ENCODE results near the gene POSTN. TPM values are rescaled to one million over a fixed set of nuclear protein-coding genes. Genes with fewer than 3 reads are reported as not detected.

POSTN gene
- total RNA-seq (10 to 100 TPM; 17.5 to 23.0 TPM), polyA plus RNA-seq (ENCODE audit: insufficient read depth, low read depth, low replicate concordance) (10.0 TPM)
- long read RNA-seq, donor 1, transcript POSTN-209 (21 exons, 3,214 nt): major isoform, 12 of 69 reads
- long read RNA-seq, donor 1, transcript POSTN-204 (22 exons, 3,210 nt): minor isoform, 9 of 69 reads
- long read RNA-seq, donor 1, transcript POSTN-202 (22 exons, 3,196 nt): minor isoform, 5 of 69 reads
- long read RNA-seq, donor 1, transcript POSTN-203 (23 exons, 3,373 nt): minor isoform, 5 of 69 reads
- long read RNA-seq, donor 1, partial matches to known transcripts: 21 of 69 reads
- long read RNA-seq, donor 1, other reads (novel, unspliced or antisense): 6 of 69 reads
- long read RNA-seq, donor 2, transcript POSTN-204 (22 exons, 3,210 nt): minor isoform, 8 of 41 reads
- long read RNA-seq, donor 2, transcript POSTN-209 (21 exons, 3,214 nt): minor isoform, 6 of 41 reads
- long read RNA-seq, donor 2, transcript POSTN-203 (23 exons, 3,373 nt): major isoform, 9 of 41 reads
- long read RNA-seq, donor 2, partial matches to known transcripts: 6 of 41 reads
- long read RNA-seq, donor 2, other reads (novel, unspliced or antisense): 0 of 41 reads

GRCh38 chr13:37598597-37598996 is at the start of gene POSTN:
TSS of gene POSTN (minus strand) at chr13:37598768. CDS start at chr13:37598726, 42 bp downstream.
- Histone ChIP-seq H3K4me1 (no peaks in the 10 kb centered on the region), H3K4me3 (no peak within 1 kb of the TSS), H3K9me3 (no peaks in the 10 kb centered on the region), H3K36me3 (ENCODE audit: low read depth, missing control alignments) (no peaks in the 10 kb centered on the region), H3K27ac (no peak within 1 kb of the TSS), H3K27me3 (no peaks in the 10 kb centered on the region)
- no peak for TF ChIP-seq CTCF (IDR thresholded peaks at IDR 0.05)
- TF ChIP-seq POLR2A (IDR thresholded peaks at IDR 0.05): no peak
- WGBS, 2 donors: 37 to 44% methylated on average over 6 of the region's 6 CpGs
- intact Hi-C loops (cut with DNase I; ENCODE audit: low total_unique reads): no loop called here
- DNase-seq: no peak

GRCh38 chr13:37647031-37647650 is 48.6 kb upstream of the POSTN start:
- Histone ChIP-seq H3K27ac (no peak overlapping the region), H3K9me3 (no peaks in the 10 kb centered on the region), H3K36me3 (ENCODE audit: low read depth, missing control alignments) (no peaks in the 10 kb centered on the region), H3K27me3 (no peaks in the 10 kb centered on the region), H3K4me3 (no peak overlapping the region), H3K4me1 (no peaks in the 10 kb centered on the region)
- TF ChIP-seq CTCF (IDR thresholded peaks at IDR 0.05): no peak
- no peak for TF ChIP-seq POLR2A (IDR thresholded peaks at IDR 0.05)
- 68 to 75% methylated on average over 5 of the region's 5 CpGs for WGBS, 2 donors
- no peak for DNase-seq
- intact Hi-C loops (cut with DNase I; ENCODE audit: low total_unique reads): no loop called here

GRCh38 chr13:37646531-37646930 is 48.0 kb upstream of the POSTN start:
- no peaks in the 10 kb centered on the region for H3K27me3 ChIP-seq
- no peak overlapping the region for H3K27ac ChIP-seq
- H3K36me3 ChIP-seq (ENCODE audit: low read depth, missing control alignments): no peaks in the 10 kb centered on the region
- no peak overlapping the region for H3K4me3 ChIP-seq
- WGBS, 2 donors: 55 to 73% methylated on average over 3 of the region's 3 CpGs
- no peak for DNase-seq
- no peaks in the 10 kb centered on the region for H3K4me1 ChIP-seq
- TF ChIP-seq POLR2A (IDR thresholded peaks at IDR 0.05) (no peak), CTCF (IDR thresholded peaks at IDR 0.05) (no peak)
- intact Hi-C loops (cut with DNase I; ENCODE audit: low total_unique reads): no loop called here
- no peaks in the 10 kb centered on the region for H3K9me3 ChIP-seq

- TF ChIP-seq CTCF (IDR thresholded peaks at IDR 0.05) (no peak), POLR2A (IDR thresholded peaks at IDR 0.05) (no peak)
- no peaks in the 10 kb centered on the region for H3K36me3 ChIP-seq (ENCODE audit: low read depth, missing control alignments)
- peak overlapping the region in 1 of 2 donors; percentile 0 for H3K4me3 ChIP-seq
- no peaks in the 10 kb centered on the region for H3K4me1 ChIP-seq
- DNase-seq: no peak
- H3K9me3 ChIP-seq: no peaks in the 10 kb centered on the region
- no peaks in the 10 kb centered on the region for H3K27me3 ChIP-seq
- no peak overlapping the region for H3K27ac ChIP-seq
- WGBS, 2 donors: 33 to 34% methylated on average over 7 of the region's 7 CpGs
- intact Hi-C loops (cut with DNase I; ENCODE audit: low total_unique reads): no loop called here
These were observed 46.7 kb upstream of the POSTN start for GRCh38 chr13:37645181-37645740.

All from testis (tissue), 5 donors.